Skin of body (tissue), 2 donors: Measurements from ENCODE around the gene PITPNM3. TPM values are rescaled to one million over a fixed set of nuclear protein-coding genes. Genes with fewer than 3 reads are reported as not detected.
"Not testable (repeated sequence)": the region's sequence is repeated elsewhere in the genome, so short reads cannot be mapped to it uniquely, and the experiment has no call there.

Experiments
- DNase-seq: peaks from one replicate; lab custom pipeline; 2025; lab: John Stamatoyannopoulos, UW
- total RNA-seq: library from RNA; depleted of rRNA; stranded (reverse); fragments of >200 nt; gene quantifications from one replicate; pipeline ENCODE4 v1.2.3, GENCODE V29; 2014

The PITPNM3 gene
- total RNA-seq, 1 donor from 2014 or later = 6.0 TPM

DNA sequence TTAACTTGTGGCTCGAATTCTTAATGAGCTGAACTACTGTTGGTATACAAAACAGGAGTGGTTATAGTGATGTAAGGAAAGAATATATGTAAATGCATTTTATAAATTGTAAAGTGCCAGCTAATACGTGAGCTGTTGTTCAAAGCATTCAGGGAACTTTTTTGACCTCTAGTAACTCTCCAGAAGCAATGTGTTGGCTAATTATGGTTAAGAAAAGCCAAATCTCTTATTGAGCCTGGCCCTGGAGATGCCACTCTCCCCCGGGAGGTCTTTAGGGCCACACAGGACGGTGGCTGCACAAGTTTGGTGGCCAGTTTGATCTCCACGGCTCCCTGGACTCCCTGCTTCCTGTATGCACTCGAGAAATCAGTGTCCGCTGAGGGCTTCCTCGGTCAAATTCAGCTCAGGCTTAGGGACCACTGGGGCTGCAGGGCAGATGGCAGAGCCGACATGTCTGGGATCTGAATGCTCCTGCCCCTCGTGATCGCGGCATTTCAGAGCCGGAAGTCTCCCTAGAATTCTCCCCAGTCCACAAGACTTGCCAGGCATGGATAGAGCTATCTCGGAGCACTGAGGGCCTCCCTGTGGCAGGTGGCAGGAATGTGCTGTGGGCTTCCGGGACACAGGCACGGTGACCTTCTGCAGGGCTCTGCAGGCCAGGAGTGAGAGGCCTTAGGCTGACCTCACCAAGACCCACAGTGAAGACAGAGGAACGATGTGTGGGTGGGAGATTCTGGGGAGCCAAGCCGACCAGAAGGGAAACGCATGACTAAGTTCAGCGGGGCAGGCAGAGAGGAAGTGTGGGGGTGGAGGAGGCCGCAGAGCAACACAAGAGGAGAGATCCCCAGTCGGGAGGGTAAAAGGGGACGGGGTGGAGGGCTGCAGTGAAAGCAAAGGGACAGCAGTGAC lies 18.6 kb upstream of the PITPNM3 start:
- DNase-seq = no peak

GRCh38 chr17:6573982-6574686 lies 17.8 kb upstream of the PITPNM3 start:
- DNase-seq = no peak

GRCh38 chr17:6573495-6573894 lies 17.1 kb upstream of the PITPNM3 start:
- not testable (repeated sequence) for DNase-seq

GRCh38 chr17:6572972-6573370 lies 16.6 kb upstream of the PITPNM3 start:
- no peak for DNase-seq

- DNase-seq = no peak
Observed at GRCh38 chr17:6571452-6571781, 15.1 kb upstream of the PITPNM3 start.

GRCh38 chr17:6570731-6571451 lies 14.5 kb upstream of the PITPNM3 start:
- DNase-seq = no peak

DNA sequence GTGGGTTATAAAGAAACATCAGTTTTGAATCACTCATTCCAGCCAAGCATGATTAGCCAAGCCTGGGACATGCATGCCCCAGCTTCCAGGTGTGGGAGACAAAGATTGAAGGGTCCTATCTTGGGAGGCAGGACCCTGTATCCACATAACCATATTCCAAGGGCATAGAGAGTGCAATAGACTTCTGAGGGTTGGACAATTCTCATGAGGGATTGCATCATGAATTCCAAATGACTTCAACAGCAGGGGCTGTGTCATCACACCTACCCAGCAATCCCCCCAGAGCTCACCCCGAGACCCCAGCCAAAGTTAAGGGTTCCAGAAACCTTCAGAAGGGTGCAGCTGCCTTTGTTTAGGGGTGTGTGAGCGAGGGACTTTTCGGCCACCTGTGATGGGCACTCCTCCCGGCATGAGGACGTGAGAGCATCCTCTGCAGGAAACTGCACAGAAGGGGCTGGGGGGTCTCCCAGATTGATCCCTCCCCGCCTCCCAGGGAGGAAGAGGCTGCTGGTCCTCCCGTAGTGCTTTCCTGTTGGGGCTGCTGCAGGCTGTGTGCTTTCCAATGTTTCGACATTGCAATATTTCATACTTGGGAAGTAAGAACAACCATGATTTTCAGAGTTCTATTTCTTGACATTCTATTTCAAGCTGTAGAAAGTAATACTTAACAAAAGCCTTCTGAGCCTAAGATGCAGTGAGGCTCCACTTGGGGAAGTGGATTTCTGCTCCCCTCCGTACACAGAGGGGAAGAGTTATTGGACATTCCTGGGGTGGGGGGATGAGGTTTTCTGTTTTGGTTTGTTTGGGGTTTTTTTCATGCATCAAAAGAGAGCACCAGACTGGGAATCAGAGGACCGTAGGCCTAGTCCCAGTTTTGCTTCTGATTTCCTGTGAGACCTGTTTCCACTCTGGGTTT lies 13.3 kb upstream of the PITPNM3 start:
- DNase-seq = peak; percentile 22

DNA sequence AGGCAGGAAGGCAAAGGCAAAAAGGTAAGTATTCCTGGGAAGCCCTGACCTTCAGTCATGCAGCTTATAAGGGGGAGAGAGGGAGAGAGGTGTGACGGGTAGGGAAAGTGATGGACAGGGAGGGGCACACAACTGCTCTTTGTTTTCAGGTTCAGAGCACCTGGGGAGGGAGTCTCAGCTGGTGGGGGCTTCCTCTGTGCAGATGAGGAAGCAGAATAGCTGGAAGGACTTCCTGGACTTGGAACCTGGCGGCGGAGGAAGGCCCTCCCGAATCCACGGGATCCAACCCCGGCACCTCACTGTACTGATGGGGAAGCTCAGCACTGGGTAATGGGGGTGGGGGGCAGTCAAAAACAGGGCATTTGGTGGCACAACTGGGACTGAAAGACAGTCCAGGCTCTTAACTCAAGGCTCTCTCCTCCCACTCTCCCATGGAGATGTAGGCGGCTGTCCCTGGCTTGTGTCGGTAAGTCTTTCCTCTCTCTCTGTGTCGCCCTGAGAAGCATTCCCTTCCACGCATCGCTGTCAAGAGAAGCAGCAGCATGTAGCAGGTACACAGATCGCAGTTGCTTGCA lies 11.9 kb upstream of the PITPNM3 start:
- DNase-seq = no peak

DNA sequence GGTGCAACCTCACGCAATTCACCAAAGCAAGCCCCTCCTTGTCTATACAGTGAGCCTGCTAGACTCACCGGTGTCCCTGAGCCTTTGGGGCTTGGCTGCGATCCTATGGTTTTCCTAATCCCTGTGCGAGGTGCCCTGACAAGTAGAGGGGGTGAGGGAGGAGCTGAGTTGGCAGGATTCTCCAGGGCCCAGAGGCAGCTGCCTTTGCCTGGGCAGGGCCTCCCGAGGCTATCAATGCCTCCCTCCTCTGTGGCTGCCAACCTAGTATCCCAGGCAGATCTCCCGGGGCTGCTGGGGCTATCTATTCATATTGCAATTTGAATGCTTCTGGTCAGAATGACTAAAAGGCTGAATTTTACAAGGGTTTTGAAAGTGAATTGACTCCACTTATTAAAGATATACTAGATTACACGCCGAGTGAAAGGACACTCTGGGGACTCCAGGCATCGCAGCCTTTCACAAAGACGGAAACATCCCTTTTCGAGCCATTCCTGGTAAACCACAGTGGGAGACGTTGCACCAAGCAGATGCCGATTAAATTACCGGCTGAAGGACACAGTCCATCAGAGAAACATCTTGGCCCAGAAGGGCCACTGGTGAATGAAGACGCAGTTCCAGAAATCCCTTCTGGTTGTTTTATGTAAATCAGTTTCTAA lies 11.3 kb upstream of the PITPNM3 start:
- DNase-seq = no peak

- DNase-seq = no peak
Observed at GRCh38 chr17:6561446-6561845, 5.1 kb upstream of the PITPNM3 start.

- DNase-seq = no peak
Observed at GRCh38 chr17:6560496-6560895, 4.1 kb upstream of the PITPNM3 start.

GRCh38 chr17:6559753-6560215 lies 3.4 kb upstream of the PITPNM3 start:
- no peak for DNase-seq

GRCh38 chr17:6558932-6559752 lies 2.8 kb upstream of the PITPNM3 start:
- no peak for DNase-seq

GRCh38 chr17:6558276-6558675 lies 1.9 kb upstream of the PITPNM3 start:
- no peak for DNase-seq

- DNase-seq = no peak
Observed at GRCh38 chr17:6557040-6557438, 684 bp upstream of the PITPNM3 start.

DNA sequence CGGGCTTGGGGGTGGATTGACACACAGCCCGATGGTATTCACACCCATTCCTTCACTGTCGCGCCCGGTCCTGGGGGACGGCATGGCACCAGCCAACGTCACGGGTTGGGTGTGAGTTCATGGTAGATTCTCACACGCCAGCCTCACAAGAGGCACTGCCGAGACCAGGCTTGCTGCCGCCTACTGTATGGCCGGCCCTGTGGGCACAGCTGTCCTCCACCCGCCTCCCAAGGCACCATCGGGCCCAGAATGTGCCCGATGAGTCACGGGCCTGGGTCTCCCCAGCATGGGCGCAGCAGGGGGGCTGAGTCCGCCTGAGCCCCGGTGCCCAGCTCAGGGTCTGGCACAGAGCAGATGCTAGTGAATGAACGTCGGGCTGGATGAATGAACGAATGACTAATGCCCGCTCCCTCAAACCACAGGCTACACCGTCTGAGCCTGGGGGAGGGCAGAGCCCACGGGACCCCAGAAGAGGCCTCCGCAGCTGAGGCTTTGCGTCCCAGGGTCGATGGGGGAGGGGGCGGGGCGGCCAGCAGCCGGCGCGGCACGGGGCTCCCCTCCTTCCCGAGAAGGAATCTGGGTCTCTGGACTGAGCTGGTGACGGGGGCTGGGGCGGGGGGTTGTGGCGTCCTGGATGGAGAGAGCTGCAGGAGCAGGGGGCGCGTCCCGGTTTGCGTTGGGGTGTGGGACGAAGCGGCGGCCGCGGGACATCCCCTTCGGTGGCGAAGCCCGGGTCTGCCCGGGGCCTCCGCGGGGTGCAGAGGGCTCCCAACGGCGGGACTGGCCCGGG lies 829 bp downstream of the PITPNM3 start:
- no peak for DNase-seq

- DNase-seq = no peak
Observed at GRCh38 chr17:6554871-6555330, 1.5 kb downstream of the PITPNM3 start.

DNA sequence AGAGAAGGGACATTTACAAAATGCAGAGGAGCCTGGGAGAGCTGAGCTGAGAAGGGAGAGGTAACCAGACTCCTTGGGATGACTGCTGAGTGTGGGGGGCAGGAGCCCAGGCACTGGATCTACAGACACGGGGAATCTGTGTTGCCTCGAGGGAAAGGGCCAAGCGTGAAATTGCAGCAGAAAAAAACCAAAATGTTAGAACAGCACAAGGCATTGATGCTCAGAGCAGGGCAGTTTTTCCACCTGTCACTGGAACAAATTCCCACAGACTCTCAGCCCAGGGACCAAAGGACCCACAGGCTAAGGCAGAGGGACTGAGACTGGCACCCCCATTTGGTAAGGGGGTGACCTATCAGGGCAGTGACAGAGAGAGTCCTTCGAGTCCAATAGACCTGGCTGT lies 2.0 kb downstream of the PITPNM3 start:
- no peak for DNase-seq
